Left kidney (tissue), 2 donors: ENCODE data around the gene SEC16A. TPM values are rescaled to one million over a fixed set of nuclear protein-coding genes. Genes with fewer than 3 reads are reported as not detected.
"Not testable (repeated sequence)": the region's sequence is repeated elsewhere in the genome, so short reads cannot be mapped to it uniquely, and the experiment has no call there.

ENCODE experiments used
- DNase-seq: peaks from one replicate; pipeline ENCODE4 v3.0.0-alpha.2; 2013
- polyA plus RNA-seq: library from polyadenylated mRNA; unstranded; fragments of 120-200 nt; gene quantifications from one replicate; pipeline ENCODE4 v1.2.1, GENCODE V29; 2013; ENCODE audit not compliant: insufficient read length

The SEC16A gene
- polyA plus RNA-seq, 1 donor, result 68.5 TPM

GRCh38 chr9:136439481-136440408 lies 43.1 kb downstream of the SEC16A start, which contains the start of gene INPP5E:
Gene INPP5E, minus strand, starts transcription at chr9:136439845. Its CDS starts 426 bp downstream, at chr9:136439419.
- DNase-seq, result peak; percentile 66

GRCh38 chr9:136438548-136439480 lies 44.0 kb downstream of the SEC16A start:
- DNase-seq, result no peak

GRCh38 chr9:136437839-136438547 lies 44.8 kb downstream of the SEC16A start:
- no peak for DNase-seq

GRCh38 chr9:136437430-136437829 lies 45.4 kb downstream of the SEC16A start:
- DNase-seq, result no peak

GRCh38 chr9:136436055-136436634 lies 46.7 kb downstream of the SEC16A start:
- no peak for DNase-seq

- no peak for DNase-seq
Observed at GRCh38 chr9:136434580-136435169, 48.2 kb downstream of the SEC16A start.

- no peak for DNase-seq
Observed at GRCh38 chr9:136433849-136434579, 48.8 kb downstream of the SEC16A start.

GRCh38 chr9:136433043-136433715 lies 49.7 kb downstream of the SEC16A start:
- no peak for DNase-seq

GRCh38 chr9:136432591-136432990 lies 50.2 kb downstream of the SEC16A start:
- no peak for DNase-seq

- DNase-seq, result no peak
Observed at GRCh38 chr9:136431782-136432350, 51.0 kb downstream of the SEC16A start.

- no peak for DNase-seq
Observed at GRCh38 chr9:136430588-136431234, 52.1 kb downstream of the SEC16A start.

- DNase-seq, result no peak
Observed at GRCh38 chr9:136429683-136430491, 53.0 kb downstream of the SEC16A start.

GRCh38 chr9:136429075-136429628 lies 53.7 kb downstream of the SEC16A start:
- no peak for DNase-seq

GRCh38 chr9:136426787-136427186 lies 56.1 kb downstream of the SEC16A start:
- DNase-seq, result no peak

- not testable (repeated sequence) for DNase-seq
Observed at GRCh38 chr9:136425367-136425766, 57.5 kb downstream of the SEC16A start.

GRCh38 chr9:136424750-136425362 lies 58.0 kb downstream of the SEC16A start:
- DNase-seq, result no peak
